Measurements from ENCODE around the gene FOXN3.

Gene FOXN3

DNA sequence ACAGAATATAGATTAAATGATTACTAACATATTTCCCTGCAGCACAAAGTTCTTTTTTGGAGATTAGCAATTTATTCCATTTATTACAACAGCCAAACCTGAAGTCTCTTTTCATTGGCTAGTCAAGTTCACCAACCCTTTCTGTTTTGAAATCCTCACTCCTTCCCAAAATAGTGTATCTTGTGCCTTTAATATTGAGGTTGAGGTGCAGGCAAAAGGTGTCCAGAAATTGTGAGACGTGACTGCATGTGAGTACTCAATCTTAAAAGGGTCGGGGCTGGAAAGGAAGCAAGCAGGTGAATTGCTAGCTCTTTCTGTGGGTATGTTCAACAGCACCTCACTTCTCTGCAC is 11.1 kb upstream of the FOXN3 start:
- ChIA-PET POLR2A (no interaction called here), CTCF (no interaction called here)
- TF ChIP-seq CTBP1 (IDR thresholded peaks at IDR 0.05; ENCODE audit: borderline replicate concordance) (no peak), L3MBTL2 (conservative IDR thresholded peaks at IDR 0.05) (no peak), ZNF384 (IDR thresholded peaks at IDR 0.05) (no peak), ELF4 (IDR thresholded peaks at IDR 0.05) (no peak), NFRKB (IDR thresholded peaks at IDR 0.05) (no peak), SP1 (IDR thresholded peaks at IDR 0.05) (no peak), FOXA1 (IDR thresholded peaks at IDR 0.05) (no peak), FOXK2 (IDR thresholded peaks at IDR 0.05) (no peak), TARDBP (IDR thresholded peaks at IDR 0.05) (no peak), ARNT (IDR thresholded peaks at IDR 0.05) (no peak), BHLHE40 (IDR thresholded peaks at IDR 0.05; ENCODE audit: borderline replicate concordance) (no peak), SUZ12 (IDR thresholded peaks at IDR 0.05) (no peak), HDGF (IDR thresholded peaks at IDR 0.05; ENCODE audit: borderline replicate concordance) (no peak), PKNOX1 (IDR thresholded peaks at IDR 0.05) (no peak), LEF1 (IDR thresholded peaks at IDR 0.05; ENCODE audit: borderline replicate concordance) (no peak), FOXM1 (IDR thresholded peaks at IDR 0.05; ENCODE audit: borderline replicate concordance) (no peak)
- no peak for DNase-seq (ENCODE audit: extremely low spot score)

DNA sequence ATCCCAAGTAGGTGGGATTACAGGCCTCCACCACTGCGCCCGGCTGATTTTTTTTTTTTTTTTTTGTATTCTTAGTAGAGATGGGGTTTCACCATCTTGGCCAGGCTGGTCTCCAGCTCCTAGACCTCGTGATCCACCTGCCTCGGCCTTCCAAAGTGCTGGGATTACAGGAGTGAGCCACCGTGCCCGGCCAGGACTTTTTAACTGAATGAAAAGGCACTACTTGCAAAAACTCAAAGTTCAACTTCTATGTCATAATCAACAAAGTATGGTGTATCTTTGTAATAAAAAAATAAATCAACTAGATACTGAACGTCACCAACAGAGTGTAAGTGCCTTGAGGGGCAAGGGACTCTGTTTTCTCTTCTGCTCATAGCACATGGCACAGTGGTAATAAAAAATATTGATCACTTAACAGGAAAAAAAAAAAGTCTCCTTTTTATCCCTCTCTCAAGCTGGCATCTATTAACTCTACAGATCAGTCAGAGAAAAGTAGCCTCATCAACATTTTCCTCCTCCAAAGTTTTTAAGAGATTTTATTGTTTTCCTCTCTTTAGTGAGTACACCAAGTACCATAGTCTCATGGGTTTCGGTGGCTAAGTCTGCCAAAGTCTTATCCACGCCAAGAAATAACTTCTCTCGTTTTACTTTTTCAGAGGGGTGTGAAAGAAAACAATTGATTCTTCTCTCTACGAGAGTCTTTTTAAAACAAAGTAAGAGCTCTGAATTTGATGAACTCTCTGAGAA is 10.6 kb upstream of the FOXN3 start:
- no peak for DNase-seq (ENCODE audit: extremely low spot score)
- TF ChIP-seq FOXK2 (IDR thresholded peaks at IDR 0.05) (no peak), FOXA1 (IDR thresholded peaks at IDR 0.05) (no peak), ZNF384 (IDR thresholded peaks at IDR 0.05) (no peak), HDGF (IDR thresholded peaks at IDR 0.05; ENCODE audit: borderline replicate concordance) (no peak), BHLHE40 (IDR thresholded peaks at IDR 0.05; ENCODE audit: borderline replicate concordance) (no peak), PKNOX1 (IDR thresholded peaks at IDR 0.05) (no peak), ELF4 (IDR thresholded peaks at IDR 0.05) (no peak), NFRKB (IDR thresholded peaks at IDR 0.05) (no peak), CTBP1 (IDR thresholded peaks at IDR 0.05; ENCODE audit: borderline replicate concordance) (no peak), LEF1 (IDR thresholded peaks at IDR 0.05; ENCODE audit: borderline replicate concordance) (no peak), TARDBP (IDR thresholded peaks at IDR 0.05) (no peak)
- ChIA-PET CTCF (no interaction called here), POLR2A (no interaction called here)

- ChIA-PET CTCF (no interaction called here), POLR2A (no interaction called here)
- no peak for DNase-seq (ENCODE audit: extremely low spot score)
- TF ChIP-seq BHLHE40 (IDR thresholded peaks at IDR 0.05; ENCODE audit: borderline replicate concordance) (no peak), ELF4 (IDR thresholded peaks at IDR 0.05) (no peak), SUZ12 (IDR thresholded peaks at IDR 0.05) (no peak), NFRKB (IDR thresholded peaks at IDR 0.05) (no peak), ZNF384 (IDR thresholded peaks at IDR 0.05) (no peak), CTBP1 (IDR thresholded peaks at IDR 0.05; ENCODE audit: borderline replicate concordance) (no peak), SP1 (IDR thresholded peaks at IDR 0.05) (no peak), LEF1 (IDR thresholded peaks at IDR 0.05; ENCODE audit: borderline replicate concordance) (no peak), ARNT (IDR thresholded peaks at IDR 0.05) (no peak), TARDBP (IDR thresholded peaks at IDR 0.05) (no peak), FOXM1 (IDR thresholded peaks at IDR 0.05; ENCODE audit: borderline replicate concordance) (no peak), HDGF (IDR thresholded peaks at IDR 0.05; ENCODE audit: borderline replicate concordance) (no peak), L3MBTL2 (conservative IDR thresholded peaks at IDR 0.05) (no peak), PKNOX1 (IDR thresholded peaks at IDR 0.05) (no peak), FOXK2 (IDR thresholded peaks at IDR 0.05) (no peak), FOXA1 (IDR thresholded peaks at IDR 0.05) (no peak)
These were observed 8.9 kb upstream of the FOXN3 start for GRCh38 chr14:89425931-89426330.

- no peak for TF ChIP-seq LEF1 (IDR thresholded peaks at IDR 0.05; ENCODE audit: borderline replicate concordance)
- TF ChIP-seq ELF4 (IDR thresholded peaks at IDR 0.05) = no peak
- ChIA-PET CTCF (no interaction called here), POLR2A (no interaction called here)
- no peak for DNase-seq (ENCODE audit: extremely low spot score)
These were observed 7.2 kb upstream of the FOXN3 start for GRCh38 chr14:89424241-89424640.

GRCh38 chr14:89422952-89423345 is 5.9 kb upstream of the FOXN3 start:
- TF ChIP-seq ARNT (IDR thresholded peaks at IDR 0.05) (no peak), ZNF384 (IDR thresholded peaks at IDR 0.05) (no peak), FOXM1 (IDR thresholded peaks at IDR 0.05; ENCODE audit: borderline replicate concordance) (no peak), HDGF (IDR thresholded peaks at IDR 0.05; ENCODE audit: borderline replicate concordance) (no peak), SP1 (IDR thresholded peaks at IDR 0.05) (no peak), SUZ12 (IDR thresholded peaks at IDR 0.05) (no peak), FOXA1 (IDR thresholded peaks at IDR 0.05) (no peak), FOXK2 (IDR thresholded peaks at IDR 0.05) (no peak), L3MBTL2 (conservative IDR thresholded peaks at IDR 0.05) (no peak), TARDBP (IDR thresholded peaks at IDR 0.05) (no peak), ELF4 (IDR thresholded peaks at IDR 0.05) (no peak), CTBP1 (IDR thresholded peaks at IDR 0.05; ENCODE audit: borderline replicate concordance) (no peak), LEF1 (IDR thresholded peaks at IDR 0.05; ENCODE audit: borderline replicate concordance) (no peak), PKNOX1 (IDR thresholded peaks at IDR 0.05) (no peak), NFRKB (IDR thresholded peaks at IDR 0.05) (no peak), BHLHE40 (IDR thresholded peaks at IDR 0.05; ENCODE audit: borderline replicate concordance) (no peak)
- POLR2A ChIA-PET = no interaction called here
- CTCF ChIA-PET = no interaction called here
- no peak for DNase-seq (ENCODE audit: extremely low spot score)
